OCI-LY1 (cell line): ENCODE data around the gene WWP2.

Source experiments
- CTCF ChIP-seq: fragments of 200-600 bp; sonication (generic), shearing (Covaris generic); IDR thresholded peaks from 2 replicates; pipeline ENCODE4 v1.5.1; 2017; ENCODE audit warnings: mild to moderate bottlenecking, antibody characterized with exemption, low read length, moderate library complexity, mixed read lengths
- EZH2 ChIP-seq: fragments of 200-600 bp; sonication (generic), shearing (Covaris generic); IDR thresholded peaks from 2 replicates; pipeline ENCODE4 v1.8.0; 2017; ENCODE audit warnings: borderline replicate concordance, mixed run types, mild to moderate bottlenecking, antibody characterized with exemption, low read length, moderate library complexity, mixed read lengths

GRCh38 chr16:69886726-69887125 lies 124.6 kb downstream of the WWP2 start:
- TF ChIP-seq CTCF, result no peak
- TF ChIP-seq EZH2, result no peak
